Fibroblast of villous mesenchyme (primary cell): ENCODE measurements around the gene MIEF2. TPM values are rescaled to one million over a fixed set of nuclear protein-coding genes. Genes with fewer than 3 reads are reported as not detected.

ENCODE experiments used
- DNase-seq: peaks from one replicate; pipeline ENCODE4 v3.0.0-alpha.2; 2010; ENCODE audit warnings: low read depth
- H3K4me3 ChIP-seq: 2 replicates; pipeline ENCODE4 v1.5.1; 2011; ENCODE audit warnings: low read depth, mild to moderate bottlenecking, low read length
- total RNA-seq: library from RNA; depleted of rRNA; stranded (reverse); fragments of >200 nt; gene quantifications from 2 replicates; pipeline ENCODE4 v1.2.3, GENCODE V29; 2012
- TF ChIP-seq, protein P1 (sequence below): IDR thresholded peaks from 2 replicates; pipeline ENCODE4 v1.5.1; 2012; ENCODE audit warnings: low read depth, mild to moderate bottlenecking, low read length; ENCODE audit not compliant: insufficient read depth

The MIEF2 gene
- total RNA-seq, 1 donor, result 16.4 TPM

DNA sequence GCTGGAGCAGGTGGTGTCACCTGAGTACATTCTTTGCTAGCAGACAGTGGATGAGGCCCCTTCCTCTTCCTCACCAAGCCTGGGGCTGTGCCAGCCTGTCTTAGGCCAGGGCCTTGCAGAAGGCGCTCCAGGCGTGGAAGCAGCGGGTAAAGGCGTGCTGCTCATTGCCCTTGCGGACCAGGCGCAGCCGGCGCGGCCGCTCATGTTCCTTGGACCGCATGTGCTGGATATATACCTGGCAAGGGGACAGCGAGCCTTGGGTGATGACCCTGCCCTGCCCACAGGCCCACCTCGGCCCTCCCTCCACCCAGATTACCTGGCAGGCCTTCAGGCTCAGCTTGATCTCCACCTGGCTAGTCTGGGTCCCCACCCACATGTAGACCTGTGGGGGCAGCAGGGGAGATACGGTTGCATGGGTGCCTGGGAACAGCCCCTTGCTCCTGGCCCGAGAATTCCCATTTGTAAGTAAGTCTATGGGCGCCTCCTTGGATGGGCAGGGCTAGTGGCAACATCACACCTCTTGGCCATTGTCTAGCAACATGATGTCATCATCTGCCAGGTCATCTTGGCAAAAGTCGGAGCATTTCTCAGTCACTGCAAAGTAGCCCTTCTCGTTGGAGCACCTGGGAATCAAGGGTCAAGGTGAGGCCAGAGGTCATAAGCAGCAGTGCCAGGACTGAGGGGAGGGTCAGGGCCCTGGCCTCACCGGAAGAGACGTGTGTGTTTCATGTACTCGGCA, 15.3 kb upstream of the MIEF2 start:
- no peak for DNase-seq
- H3K4me3 ChIP-seq, result no peak overlapping the region
- TF ChIP-seq, protein P1, sequence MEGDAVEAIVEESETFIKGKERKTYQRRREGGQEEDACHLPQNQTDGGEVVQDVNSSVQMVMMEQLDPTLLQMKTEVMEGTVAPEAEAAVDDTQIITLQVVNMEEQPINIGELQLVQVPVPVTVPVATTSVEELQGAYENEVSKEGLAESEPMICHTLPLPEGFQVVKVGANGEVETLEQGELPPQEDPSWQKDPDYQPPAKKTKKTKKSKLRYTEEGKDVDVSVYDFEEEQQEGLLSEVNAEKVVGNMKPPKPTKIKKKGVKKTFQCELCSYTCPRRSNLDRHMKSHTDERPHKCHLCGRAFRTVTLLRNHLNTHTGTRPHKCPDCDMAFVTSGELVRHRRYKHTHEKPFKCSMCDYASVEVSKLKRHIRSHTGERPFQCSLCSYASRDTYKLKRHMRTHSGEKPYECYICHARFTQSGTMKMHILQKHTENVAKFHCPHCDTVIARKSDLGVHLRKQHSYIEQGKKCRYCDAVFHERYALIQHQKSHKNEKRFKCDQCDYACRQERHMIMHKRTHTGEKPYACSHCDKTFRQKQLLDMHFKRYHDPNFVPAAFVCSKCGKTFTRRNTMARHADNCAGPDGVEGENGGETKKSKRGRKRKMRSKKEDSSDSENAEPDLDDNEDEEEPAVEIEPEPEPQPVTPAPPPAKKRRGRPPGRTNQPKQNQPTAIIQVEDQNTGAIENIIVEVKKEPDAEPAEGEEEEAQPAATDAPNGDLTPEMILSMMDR, result no peak

DNA sequence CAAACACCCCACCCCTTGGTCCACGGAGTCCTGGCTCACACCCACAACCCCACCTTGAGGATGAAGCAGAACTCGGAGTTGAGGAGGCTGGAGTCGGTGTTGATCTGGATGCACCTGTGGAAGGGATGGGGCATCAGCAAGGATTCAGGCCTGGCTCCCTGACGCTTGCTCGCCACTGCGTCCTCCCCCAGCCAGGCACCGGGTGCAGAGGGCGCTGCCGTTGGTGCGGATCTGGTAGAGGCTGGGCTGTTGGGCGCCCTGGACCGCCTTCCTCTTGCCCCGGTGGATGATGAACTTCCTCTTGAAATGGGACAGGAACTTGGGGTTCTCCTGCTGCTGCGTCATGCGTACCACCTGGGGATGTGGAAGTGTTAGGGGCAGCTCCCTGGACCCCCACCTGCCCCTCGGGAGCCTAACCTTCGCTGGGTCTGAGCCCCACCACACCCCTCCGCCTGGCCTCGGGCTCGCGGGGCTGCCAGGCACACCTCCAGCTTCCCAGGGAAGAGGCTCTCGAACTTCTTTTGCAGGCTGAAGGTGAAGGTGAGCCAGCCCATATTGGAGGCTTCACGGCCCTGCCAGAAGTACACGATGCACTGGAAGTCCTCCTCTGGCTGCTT, 14.2 kb upstream of the MIEF2 start:
- TF ChIP-seq, protein P1, result no peak
- no peak for DNase-seq
- H3K4me3 ChIP-seq, result no peak overlapping the region

DNA sequence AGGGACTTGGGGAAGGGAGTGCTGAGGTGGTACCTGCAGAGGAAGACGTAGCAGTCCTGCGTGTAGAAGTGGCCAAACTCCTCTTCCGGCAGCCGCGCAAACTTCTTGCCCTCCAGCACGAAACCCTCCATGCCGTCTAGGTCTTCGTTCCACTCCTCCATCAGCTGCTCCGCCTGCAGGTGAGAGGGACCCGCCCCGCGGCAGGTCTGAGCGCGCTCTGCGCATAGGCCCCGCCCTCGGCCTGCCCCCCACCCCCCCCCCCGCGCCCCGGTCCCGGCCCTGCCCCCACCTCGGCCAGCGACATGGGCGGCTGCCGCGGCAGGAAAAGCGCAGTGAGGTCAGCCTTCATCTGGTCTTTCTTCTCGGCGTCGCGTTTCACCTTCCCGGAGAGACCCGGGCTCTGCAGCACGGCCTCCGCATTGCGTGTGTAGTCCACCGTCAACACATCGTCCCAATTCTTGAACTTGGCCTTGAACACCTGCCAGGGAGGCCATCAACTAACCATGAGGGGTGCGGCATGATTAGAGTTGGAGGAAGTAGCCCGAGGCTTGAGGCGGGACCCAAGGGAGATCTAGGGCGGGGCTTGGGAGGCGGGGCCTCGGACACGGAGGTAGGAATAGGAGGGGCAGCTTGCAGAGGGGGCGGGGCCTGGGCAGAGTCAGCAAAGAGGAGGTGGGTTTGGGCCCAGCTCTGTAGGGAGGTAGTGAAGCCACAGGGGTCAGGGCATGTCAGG, 13.4 kb upstream of the MIEF2 start:
- H3K4me3 ChIP-seq, result no peak overlapping the region
- peak; percentile 32 for DNase-seq
- TF ChIP-seq, protein P1, result no peak

DNA sequence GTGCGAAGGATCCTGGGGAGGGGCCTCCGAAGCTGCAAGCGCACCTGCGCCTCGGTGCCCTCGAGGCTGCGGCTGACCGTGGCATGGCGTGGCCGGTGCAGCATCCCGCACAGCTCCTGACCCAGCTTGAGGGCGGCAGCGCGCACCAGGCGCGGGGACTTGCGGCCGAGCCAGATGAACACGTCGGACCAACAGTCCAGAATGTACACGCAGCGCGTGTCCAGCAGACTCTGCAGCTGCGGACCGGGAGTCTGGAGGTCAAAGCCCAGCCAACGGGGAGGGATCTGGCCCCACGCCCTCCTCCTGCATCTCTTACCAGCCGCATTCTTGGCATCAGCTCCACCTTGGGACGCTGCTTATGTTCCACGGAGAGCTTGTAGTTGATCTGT, 12.9 kb upstream of the MIEF2 start:
- H3K4me3 ChIP-seq, result no peak overlapping the region
- TF ChIP-seq, protein P1, result no peak
- no peak for DNase-seq

DNA sequence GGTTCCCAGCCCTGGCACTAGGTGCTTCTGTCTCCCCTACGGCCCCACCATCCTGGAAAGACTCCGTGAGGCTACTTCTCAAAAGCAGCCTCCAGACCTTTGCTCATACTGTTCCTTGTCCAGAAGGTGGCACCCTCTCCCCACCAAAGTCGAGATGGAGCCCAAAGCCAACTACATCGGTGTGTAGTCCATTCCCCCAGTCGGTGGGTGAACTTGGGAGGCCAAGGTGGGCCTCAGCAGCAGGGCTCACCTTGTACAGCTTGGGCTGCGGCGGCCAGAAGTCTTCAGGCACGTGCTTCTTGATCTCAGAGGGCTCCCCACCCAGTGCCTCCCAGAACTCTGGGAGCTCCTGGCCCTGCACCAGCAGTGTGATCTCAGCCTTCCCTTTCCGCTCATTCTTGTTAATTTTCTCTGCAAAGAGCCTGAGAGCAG, 12.1 kb upstream of the MIEF2 start:
- TF ChIP-seq, protein P1, result peak; percentile 73
- peak; percentile 71 for DNase-seq
- no peak overlapping the region for H3K4me3 ChIP-seq

DNA sequence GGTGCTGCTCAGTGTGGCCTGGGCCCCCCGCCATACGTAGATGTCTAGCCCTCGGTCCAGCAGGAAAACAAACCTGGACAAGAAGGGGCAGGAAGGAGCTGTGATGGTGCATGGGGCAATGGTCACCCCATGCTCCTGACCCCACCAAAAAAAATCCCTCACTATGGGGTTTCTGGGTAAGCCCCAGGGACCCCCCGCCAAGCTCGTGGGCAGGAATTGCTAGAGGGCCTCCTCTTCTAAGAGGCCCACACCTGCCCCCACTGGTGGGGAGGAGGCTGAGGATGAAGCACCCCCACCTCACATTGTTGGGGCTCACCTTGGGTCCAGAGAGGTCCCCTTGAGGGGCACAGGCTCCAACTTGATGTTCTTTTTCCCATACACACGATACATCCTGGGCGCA, 11.7 kb upstream of the MIEF2 start:
- no peak for DNase-seq
- no peak overlapping the region for H3K4me3 ChIP-seq
- TF ChIP-seq, protein P1, result no peak
